ENCODE results near the gene WAS.

WAS gene

GRCh38 chrX:48711162-48711928 is 27.7 kb downstream of the WAS start:
- no peak for DNase-seq (ENCODE audit: low read depth in 4 of 4, low spot score in 1 of 4)

DNA sequence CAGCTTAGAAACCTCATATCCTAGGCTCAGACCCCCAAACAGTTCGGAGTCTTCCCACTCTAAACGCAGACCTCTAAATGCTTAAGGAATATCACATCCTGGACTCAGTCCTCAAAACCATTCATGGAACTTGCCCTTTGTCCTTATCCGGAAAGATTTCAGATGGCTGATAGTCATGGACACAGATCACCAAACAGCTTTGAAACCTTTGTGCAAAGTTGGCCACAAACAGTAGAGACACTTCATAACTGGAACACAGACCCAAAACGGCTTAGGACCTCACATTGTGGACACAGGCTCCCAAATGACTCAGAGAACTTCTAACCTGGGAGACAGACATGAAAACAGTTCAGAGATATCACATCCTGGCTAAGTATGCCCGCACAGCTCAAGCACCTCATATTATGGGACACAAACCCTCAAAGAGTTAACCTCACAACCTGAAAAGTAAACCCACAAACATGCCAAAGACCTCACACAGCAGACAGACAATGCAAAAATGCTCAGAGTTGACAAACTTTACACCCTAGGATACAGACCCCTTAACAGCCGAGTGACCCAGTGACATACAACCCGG is 28.4 kb downstream of the WAS start:
- DNase-seq (ENCODE audit: low read depth in 4 of 4, low spot score in 1 of 4): no peak

DNA sequence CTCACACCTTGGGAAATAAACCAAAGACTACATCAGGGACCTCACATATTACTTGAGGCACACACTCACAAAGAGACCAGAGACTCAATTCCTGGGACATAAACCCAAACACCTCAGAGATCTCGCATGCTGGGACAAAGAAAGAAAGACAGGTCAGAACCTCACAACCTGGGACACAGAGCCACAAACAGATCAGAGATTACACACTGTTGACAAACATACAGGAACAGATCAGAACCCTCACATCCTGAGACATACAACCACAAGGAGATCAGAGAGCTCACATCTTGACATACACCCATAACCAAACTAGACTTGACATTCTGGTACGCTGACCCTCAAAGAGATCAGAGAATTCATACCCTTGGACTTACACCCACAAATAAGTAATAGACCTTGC is 30.2 kb downstream of the WAS start:
- DNase-seq (ENCODE audit: low read depth in 4 of 4, low spot score in 1 of 4): no peak

- no peak for DNase-seq (ENCODE audit: low read depth in 4 of 4, low spot score in 1 of 4)
Observed at GRCh38 chrX:48714573-48714972, 31.0 kb downstream of the WAS start.

- DNase-seq (ENCODE audit: low read depth in 4 of 4, low spot score in 1 of 4): no peak
Observed at GRCh38 chrX:48715072-48715471, 31.5 kb downstream of the WAS start.

- DNase-seq (ENCODE audit: low read depth in 4 of 4, low spot score in 1 of 4): no peak
Observed at GRCh38 chrX:48715876-48716502, 32.4 kb downstream of the WAS start.

- DNase-seq (ENCODE audit: low read depth in 4 of 4, low spot score in 1 of 4): no peak
Observed at GRCh38 chrX:48719958-48720357, 36.4 kb downstream of the WAS start.

GRCh38 chrX:48720577-48721250 is 37.1 kb downstream of the WAS start:
- DNase-seq (ENCODE audit: low read depth in 4 of 4, low spot score in 1 of 4): no peak

DNA sequence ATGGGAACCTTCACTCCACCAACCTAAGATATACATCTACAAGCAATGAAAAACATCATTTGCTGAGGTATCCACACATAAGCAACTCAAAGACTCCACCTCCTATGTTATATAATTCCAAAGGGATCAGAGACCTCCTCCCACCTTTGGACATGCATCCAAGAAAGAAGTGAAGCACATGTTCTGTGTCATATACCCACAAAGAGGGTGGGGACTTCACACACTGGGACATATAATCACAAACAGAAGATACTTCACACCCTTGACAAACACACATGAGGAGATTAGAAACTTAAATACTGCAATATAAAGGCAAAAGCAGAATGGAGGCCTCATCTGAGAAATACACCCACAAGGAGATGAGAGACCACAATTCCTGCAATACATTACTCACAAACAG is 38.3 kb downstream of the WAS start:
- no peak for DNase-seq (ENCODE audit: low read depth in 4 of 4, low spot score in 1 of 4)

DNA sequence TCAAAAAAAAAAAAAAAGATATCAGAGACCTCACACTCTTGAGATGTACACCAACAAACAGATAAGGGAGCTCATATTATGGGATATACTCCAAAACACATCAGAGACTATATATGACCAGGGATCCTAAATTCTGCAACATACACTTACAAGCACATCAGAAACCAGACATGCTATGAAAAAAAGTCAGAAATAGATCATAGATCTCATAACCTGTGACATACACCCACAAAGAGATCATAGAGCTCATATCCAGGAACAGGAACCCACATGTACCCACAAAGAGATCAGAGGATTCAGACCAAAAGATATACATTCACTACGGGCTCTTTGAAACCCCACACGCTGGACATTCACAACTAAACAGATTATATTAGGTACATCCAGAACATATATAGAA is 43.0 kb downstream of the WAS start:
- no peak for DNase-seq (ENCODE audit: low read depth in 4 of 4, low spot score in 1 of 4)

- no peak for DNase-seq (ENCODE audit: low read depth in 4 of 4, low spot score in 1 of 4)
Observed at GRCh38 chrX:48728653-48729052, 45.1 kb downstream of the WAS start.

DNA sequence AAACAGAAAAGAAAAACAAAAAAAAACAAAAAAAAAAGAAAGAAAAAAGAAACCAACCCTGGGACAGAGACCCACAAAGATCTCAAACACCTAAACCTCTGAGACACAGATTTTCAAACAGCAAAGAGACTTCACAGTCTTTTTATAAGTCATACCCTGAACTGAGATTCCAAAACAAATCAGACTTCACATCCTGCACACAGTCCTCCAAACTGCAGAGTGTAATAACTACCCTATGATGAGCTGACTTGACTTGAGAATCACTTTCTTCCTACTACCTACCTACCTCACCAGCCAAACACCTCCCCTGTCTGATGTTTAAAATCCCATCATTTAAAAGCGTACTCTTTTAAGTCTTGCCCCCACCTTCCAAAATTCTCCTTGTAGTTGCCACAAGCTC is 52.7 kb downstream of the WAS start:
- no peak for DNase-seq (ENCODE audit: low read depth in 4 of 4, low spot score in 1 of 4)

- DNase-seq (ENCODE audit: low read depth in 4 of 4, low spot score in 1 of 4): no peak
Observed at GRCh38 chrX:48736878-48737212, 53.2 kb downstream of the WAS start.

- DNase-seq (ENCODE audit: low read depth in 4 of 4, low spot score in 1 of 4): peak; percentile 46 to 79 (median 58)
Observed at GRCh38 chrX:48737213-48737938, 53.8 kb downstream of the WAS start.

DNA sequence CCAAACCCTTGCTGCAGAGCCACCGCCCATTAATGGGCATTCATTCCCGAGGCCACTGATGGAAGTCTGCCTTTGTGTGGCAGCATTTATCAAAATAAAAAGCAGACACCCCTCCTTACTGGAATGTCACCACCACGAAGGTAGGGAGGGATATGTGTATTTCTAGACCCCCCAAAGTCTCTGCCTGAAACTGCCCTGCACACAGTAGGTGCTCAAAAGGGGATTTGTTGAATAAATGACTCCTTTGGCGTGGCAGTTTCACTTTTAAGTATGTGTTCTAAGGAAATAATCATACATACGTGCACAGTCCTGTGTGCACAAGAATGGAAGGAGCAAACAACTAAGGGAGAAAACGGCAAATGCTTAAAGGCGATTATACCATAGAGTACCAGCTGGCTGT is 54.3 kb downstream of the WAS start:
- DNase-seq (ENCODE audit: low read depth in 4 of 4, low spot score in 1 of 4): no peak
